Smooth muscle cell (in vitro differentiated cells): ENCODE results near the gene CD300LD. TPM values are rescaled to one million over a fixed set of nuclear protein-coding genes. Genes with fewer than 3 reads are reported as not detected.

Source experiments
- DNase-seq: peaks from one replicate; lab custom pipeline; 2025; ENCODE audit not compliant: unreplicated experiment; lab: John Stamatoyannopoulos, UW
- H2AFZ ChIP-seq: fragments of 200-600 bp; sonication (generic); 2 replicates; pipeline ENCODE4 v1.6.0; 2016; ENCODE audit warnings: antibody characterized with exemption, low read depth, mild to moderate bottlenecking
- H3F3A ChIP-seq: fragments of 200-600 bp; sonication (generic); 2 replicates; pipeline ENCODE4 v1.6.0; 2017; ENCODE audit warnings: antibody characterized with exemption, low read depth
- H3K27ac ChIP-seq: fragments of 200-600 bp; sonication (generic); 2 replicates; pipeline ENCODE4 v1.5.1; 2016; ENCODE audit warnings: low read depth, mild to moderate bottlenecking
- H3K27me3 ChIP-seq: fragments of 200-600 bp; sonication (generic); 2 replicates; pipeline ENCODE4 v1.6.1; 2016; ENCODE audit warnings: low read depth, mild to moderate bottlenecking
- H3K36me3 ChIP-seq: fragments of 200-600 bp; sonication (generic); 2 replicates; pipeline ENCODE4 v1.5.1; 2016; ENCODE audit warnings: low read depth
- H3K4me1 ChIP-seq: fragments of 200-600 bp; sonication (generic); 2 replicates; pipeline ENCODE4 v1.5.1; 2016; ENCODE audit warnings: low read depth
- H3K4me2 ChIP-seq: fragments of 200-600 bp; sonication (generic); 2 replicates; pipeline ENCODE4 v1.6.0; 2016; ENCODE audit warnings: mild to moderate bottlenecking
- H3K4me3 ChIP-seq: fragments of 200-600 bp; sonication (generic); 2 replicates; pipeline ENCODE4 v1.5.1; 2016; ENCODE audit warnings: mild to moderate bottlenecking
- H3K79me2 ChIP-seq: fragments of 200-600 bp; sonication (generic); 2 replicates; pipeline ENCODE4 v1.6.0; 2016; ENCODE audit warnings: low read depth, mild to moderate bottlenecking
- H3K9ac ChIP-seq: fragments of 200-600 bp; sonication (generic); 2 replicates; pipeline ENCODE4 v1.6.0; 2016; ENCODE audit warnings: low read depth
- H3K9me3 ChIP-seq: fragments of 200-600 bp; sonication (generic); replicated peaks from 2 replicates; pipeline ENCODE4 v1.5.1; 2016; ENCODE audit warnings: low read depth
- H4K20me1 ChIP-seq: fragments of 200-600 bp; sonication (generic); 2 replicates; pipeline ENCODE4 v1.6.0; 2016; ENCODE audit warnings: low read depth
- CTCF ChIP-seq: fragments of 200-600 bp; sonication (generic); IDR thresholded peaks from 2 replicates; pipeline ENCODE4 v1.5.1; 2017; ENCODE audit warnings: borderline replicate concordance, mild to moderate bottlenecking, antibody characterized with exemption; ENCODE audit not compliant: insufficient read depth, poor library complexity, severe bottlenecking
- WGBS: methylation state at CpG from one replicate; pipeline ENCODE4 v1.1.7; 2016; ENCODE audit warnings: low lambda C conversion rate; 5-methylcytosine and 5-hydroxymethylcytosine counted together
- polyA plus RNA-seq: library from polyadenylated mRNA; unstranded; fragments of >200 nt; fragmentation: Nextera tagmentation; extraction: Ambion mirVana; gene quantifications from 2 replicates; pipeline ENCODE4 v1.2.1, GENCODE V29; 2016
- total RNA-seq: library from RNA; depleted of rRNA; stranded (reverse); fragments of >200 nt; gene quantifications from 2 replicates; pipeline ENCODE4 v1.2.3, GENCODE V29; 2014

CD300LD gene
- total and polyA plus RNA-seq, 2 experiments from 2014 or later, result not detected

GRCh38 chr17:74555427-74555940, 36.6 kb downstream of the CD300LD start:
- H3F3A ChIP-seq, result no peaks in the 10 kb centered on the region
- H3K79me2 ChIP-seq, result no peaks in the 10 kb centered on the region
- 74% methylated on average over 7 of the region's 7 CpGs for WGBS
- no peak overlapping the region for H3K4me2 ChIP-seq
- no peaks in the 10 kb centered on the region for H4K20me1 ChIP-seq
- no peaks in the 10 kb centered on the region for H3K36me3 ChIP-seq
- H3K9me3 ChIP-seq, result no peaks in the 10 kb centered on the region
- no peak for DNase-seq
- no peak overlapping the region for H2AFZ ChIP-seq
- no peak overlapping the region for H3K27ac ChIP-seq
- no peak overlapping the region for H3K4me3 ChIP-seq
- no peak overlapping the region for H3K9ac ChIP-seq
- TF ChIP-seq CTCF, result no peak
- no peaks in the 10 kb centered on the region for H3K4me1 ChIP-seq
- peaks cover 6% of the 10 kb centered on the region for H3K27me3 ChIP-seq

- WGBS, result 89% methylated on average over 6 of the region's 6 CpGs
- H3K4me3 ChIP-seq, result no peak overlapping the region
Measured at GRCh38 chr17:74554909-74555308, 37.2 kb downstream of the CD300LD start.

GRCh38 chr17:74552037-74552436, 40.0 kb downstream of the CD300LD start:
- Histone ChIP-seq H3K9ac (no peak overlapping the region), H3K27me3 (peaks cover 6% of the 10 kb centered on the region), H3K4me1 (no peaks in the 10 kb centered on the region), H3K27ac (no peak overlapping the region), H3F3A (no peaks in the 10 kb centered on the region), H3K4me2 (no peak overlapping the region), H4K20me1 (no peaks in the 10 kb centered on the region), H3K36me3 (no peaks in the 10 kb centered on the region), H2AFZ (no peak overlapping the region), H3K9me3 (no peaks in the 10 kb centered on the region), H3K79me2 (no peaks in the 10 kb centered on the region), H3K4me3 (no peak overlapping the region)
- no peak for DNase-seq
- 68% methylated on average over 7 of the region's 7 CpGs for WGBS
- TF ChIP-seq CTCF, result no peak

More at GRCh38 chr17:74554909-74555308, 37.2 kb downstream of the CD300LD start:
- no peaks in the 10 kb centered on the region for H3K36me3 ChIP-seq
- no peak overlapping the region for H2AFZ ChIP-seq
- DNase-seq, result no peak
- TF ChIP-seq CTCF, result no peak
- no peaks in the 10 kb centered on the region for H3K9me3 ChIP-seq
- no peaks in the 10 kb centered on the region for H3F3A ChIP-seq
- H3K4me1 ChIP-seq, result no peaks in the 10 kb centered on the region
- no peak overlapping the region for H3K4me2 ChIP-seq
- no peaks in the 10 kb centered on the region for H3K79me2 ChIP-seq
- H3K9ac ChIP-seq, result no peak overlapping the region
- peaks cover 6% of the 10 kb centered on the region for H3K27me3 ChIP-seq
- no peak overlapping the region for H3K27ac ChIP-seq
- no peaks in the 10 kb centered on the region for H4K20me1 ChIP-seq

- H3K4me1 ChIP-seq, result no peaks in the 10 kb centered on the region
- no peaks in the 10 kb centered on the region for H3K9me3 ChIP-seq
- no peaks in the 10 kb centered on the region for H4K20me1 ChIP-seq
- no peaks in the 10 kb centered on the region for H3K36me3 ChIP-seq
- no peak for DNase-seq
- H3K27me3 ChIP-seq, result peaks cover 6% of the 10 kb centered on the region
- no peak overlapping the region for H3K9ac ChIP-seq
- no peaks in the 10 kb centered on the region for H3F3A ChIP-seq
- no peak overlapping the region for H3K4me3 ChIP-seq
- H2AFZ ChIP-seq, result no peak overlapping the region
- H3K79me2 ChIP-seq, result no peaks in the 10 kb centered on the region
- no peak overlapping the region for H3K27ac ChIP-seq
- 92% methylated on average over 13 of the region's 15 CpGs for WGBS
- TF ChIP-seq CTCF, result no peak
- no peak overlapping the region for H3K4me2 ChIP-seq
Measured at GRCh38 chr17:74550602-74551001, 41.5 kb downstream of the CD300LD start.
